PC-9 (cell line): ENCODE measurements around the gene MANBA.

Experiments
- EZH2 ChIP-seq: fragments of 200-600 bp; sonication (generic); IDR thresholded peaks from 2 replicates; pipeline ENCODE4 v1.8.0; 2017; ENCODE audit warnings: antibody characterized with exemption, low read depth
- TF ChIP-seq, protein P1 (sequence below): fragments of 200-600 bp; sonication (generic); conservative IDR thresholded peaks from 2 replicates; pipeline ENCODE4 v1.6.1; 2017; ENCODE audit warnings: mixed run types, antibody characterized with exemption, mild to moderate bottlenecking, moderate library complexity

DNA sequence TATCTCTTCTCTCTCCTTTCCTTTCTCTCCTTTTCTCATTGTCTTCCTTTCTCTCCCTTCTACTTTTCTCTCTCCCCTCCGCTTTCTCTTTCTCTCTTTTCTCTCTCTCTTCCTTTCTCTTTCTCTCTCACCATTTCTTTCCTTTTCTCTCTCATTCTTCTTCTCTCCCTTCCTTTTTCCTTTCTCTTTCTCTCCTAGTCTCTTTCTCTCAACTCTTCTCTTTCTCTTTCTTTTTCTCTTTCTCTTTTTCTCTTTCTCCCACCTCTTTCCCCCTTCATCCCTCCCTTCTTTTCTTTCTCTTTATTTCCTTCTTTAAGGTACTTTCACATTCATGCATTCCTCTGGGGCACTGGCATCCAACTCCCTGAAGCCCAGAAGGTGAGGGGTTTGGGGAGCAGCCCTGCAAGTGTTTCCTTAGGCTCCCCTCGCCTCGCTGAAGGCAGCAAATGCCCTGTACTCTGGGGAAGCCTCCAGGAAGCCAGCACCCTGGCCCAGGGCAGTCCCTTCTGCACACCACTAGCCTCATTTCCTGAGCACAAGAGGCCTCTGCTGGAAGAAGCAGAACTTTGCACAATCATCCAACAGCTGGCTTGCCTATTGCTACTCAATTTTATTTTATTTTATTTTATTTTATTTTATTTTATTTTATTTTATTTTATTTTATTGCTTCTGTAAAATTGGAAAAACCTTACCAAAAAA, 135.4 kb downstream of the MANBA start:
- TF ChIP-seq, protein P1, sequence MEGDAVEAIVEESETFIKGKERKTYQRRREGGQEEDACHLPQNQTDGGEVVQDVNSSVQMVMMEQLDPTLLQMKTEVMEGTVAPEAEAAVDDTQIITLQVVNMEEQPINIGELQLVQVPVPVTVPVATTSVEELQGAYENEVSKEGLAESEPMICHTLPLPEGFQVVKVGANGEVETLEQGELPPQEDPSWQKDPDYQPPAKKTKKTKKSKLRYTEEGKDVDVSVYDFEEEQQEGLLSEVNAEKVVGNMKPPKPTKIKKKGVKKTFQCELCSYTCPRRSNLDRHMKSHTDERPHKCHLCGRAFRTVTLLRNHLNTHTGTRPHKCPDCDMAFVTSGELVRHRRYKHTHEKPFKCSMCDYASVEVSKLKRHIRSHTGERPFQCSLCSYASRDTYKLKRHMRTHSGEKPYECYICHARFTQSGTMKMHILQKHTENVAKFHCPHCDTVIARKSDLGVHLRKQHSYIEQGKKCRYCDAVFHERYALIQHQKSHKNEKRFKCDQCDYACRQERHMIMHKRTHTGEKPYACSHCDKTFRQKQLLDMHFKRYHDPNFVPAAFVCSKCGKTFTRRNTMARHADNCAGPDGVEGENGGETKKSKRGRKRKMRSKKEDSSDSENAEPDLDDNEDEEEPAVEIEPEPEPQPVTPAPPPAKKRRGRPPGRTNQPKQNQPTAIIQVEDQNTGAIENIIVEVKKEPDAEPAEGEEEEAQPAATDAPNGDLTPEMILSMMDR, result no peak
- no peak for TF ChIP-seq EZH2
